ENCODE measurements around the gene BCL7C.
"Not testable (repeated sequence)": the region's sequence is repeated elsewhere in the genome, so short reads cannot be mapped to it uniquely, and the experiment has no call there.

DNA sequence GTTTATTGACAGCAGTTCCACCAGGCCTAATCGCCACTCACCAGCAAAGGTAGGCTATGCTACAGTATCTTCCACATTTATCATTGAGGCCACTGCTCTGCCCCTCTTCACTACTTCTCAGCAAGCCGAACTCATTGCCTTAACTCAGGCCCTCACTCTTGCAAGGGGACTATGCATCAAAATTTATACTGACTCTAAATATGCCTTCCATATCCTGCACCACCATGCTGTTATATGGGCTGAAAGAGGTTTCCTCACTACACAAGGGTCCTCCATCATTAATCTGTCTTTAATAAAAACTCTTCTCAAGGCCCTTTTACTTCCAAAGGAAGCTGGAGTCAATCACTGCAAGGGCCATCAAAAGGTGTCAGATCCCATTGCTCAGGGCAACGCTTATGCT lies 30.7 kb downstream of the BCL7C start:
- not testable (repeated sequence) for TF ChIP-seq SRSF1 (optimal IDR thresholded peaks at IDR 0.05; ENCODE audit: low read depth, low read length); HOXA5 (CRISPR knock-in tag; IDR thresholded peaks at IDR 0.05); EZH2 (conservative IDR thresholded peaks at IDR 0.05; ENCODE audit: low read depth, low read length); RFXAP (CRISPR knock-in tag; IDR thresholded peaks at IDR 0.05; ENCODE audit: borderline replicate concordance)

Measured in HepG2 (cell line).